PFSK-1 (cell line): Measurements from ENCODE around the gene GTF2H1.

Experiments
- FOXP2 ChIP-seq: optimal IDR thresholded peaks from 2 replicates; pipeline ENCODE3; 2011; ENCODE audit warnings: borderline replicate concordance, control low read depth, inconsistent platforms; ENCODE audit not compliant: insufficient read depth; ENCODE audit errors: extremely low read length, extremely low read depth
- POLR2AphosphoS5 ChIP-seq: IDR thresholded peaks from 2 replicates; pipeline ENCODE4 v1.6.1; 2012; ENCODE audit warnings: low read depth, mild to moderate bottlenecking, control low read depth, low read length, moderate library complexity
- SIN3A ChIP-seq: IDR thresholded peaks from 2 replicates; pipeline ENCODE4 v1.6.1; 2012; ENCODE audit warnings: mild to moderate bottlenecking, low read length, moderate library complexity, borderline replicate concordance; ENCODE audit not compliant: insufficient read depth
- TAF1 ChIP-seq: IDR thresholded peaks from 2 replicates; pipeline ENCODE4 v1.6.1; 2012; ENCODE audit warnings: low read length, control low read depth, borderline replicate concordance; ENCODE audit not compliant: insufficient read depth
- TF ChIP-seq, protein P1 (sequence below), 2 experiments: IDR thresholded peaks; 2 replicates each; pipeline versions ENCODE4 v1.6.1 to v1.8.0; 2011 to 2012; ENCODE audit warnings: low read depth in 2 of 2, low read length in 2 of 2, control low read depth in 1 of 2, inconsistent platforms in 1 of 2, mild to moderate bottlenecking in 1 of 2, moderate library complexity in 1 of 2; ENCODE audit not compliant: insufficient read depth in 1 of 2

GTF2H1 gene

DNA sequence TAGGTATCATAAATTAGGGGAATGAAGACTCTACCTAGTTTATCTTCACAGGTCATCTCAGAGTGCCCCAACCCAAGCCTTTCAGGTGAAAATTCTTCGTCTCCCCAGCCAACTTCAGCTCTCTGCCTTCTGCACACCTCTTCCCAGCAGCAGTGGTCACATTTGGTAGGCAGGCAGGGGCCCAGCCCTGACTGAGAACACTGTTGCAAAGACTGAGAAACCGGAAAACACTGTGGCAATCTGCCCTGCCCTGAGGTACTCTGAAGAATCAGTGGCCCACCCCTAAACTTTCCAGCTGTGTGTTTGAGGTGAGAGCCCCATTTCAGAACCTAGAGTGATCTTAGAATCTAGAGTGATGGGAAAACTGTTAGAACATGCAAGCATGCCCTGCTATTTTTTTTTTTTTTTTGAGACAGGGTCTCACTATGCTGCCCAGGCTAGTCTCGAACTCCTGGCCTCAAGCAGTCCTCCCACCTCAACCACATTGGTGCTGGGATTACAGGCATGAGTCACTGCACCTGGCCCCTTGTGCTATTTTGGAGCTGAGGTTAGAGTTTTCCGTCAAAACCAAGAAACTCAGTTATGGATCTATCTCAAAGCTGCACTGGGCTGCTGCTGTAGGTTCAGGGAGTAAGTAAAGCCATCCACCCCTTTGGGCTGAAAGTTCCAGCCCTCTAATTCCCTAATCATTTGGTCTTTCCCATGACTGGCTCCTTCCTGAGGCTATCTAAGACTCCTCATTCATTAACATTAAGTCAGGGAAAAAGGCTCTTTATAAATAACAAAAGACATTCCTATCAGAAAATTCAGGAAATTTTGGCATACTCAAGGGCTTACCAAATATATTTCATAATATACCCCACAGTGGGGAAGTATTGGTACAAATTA lies 70.3 kb downstream of the GTF2H1 start:
- TF ChIP-seq POLR2AphosphoS5: no peak
- no peak for TF ChIP-seq FOXP2
- TF ChIP-seq SIN3A: no peak
- TF ChIP-seq, protein P1, sequence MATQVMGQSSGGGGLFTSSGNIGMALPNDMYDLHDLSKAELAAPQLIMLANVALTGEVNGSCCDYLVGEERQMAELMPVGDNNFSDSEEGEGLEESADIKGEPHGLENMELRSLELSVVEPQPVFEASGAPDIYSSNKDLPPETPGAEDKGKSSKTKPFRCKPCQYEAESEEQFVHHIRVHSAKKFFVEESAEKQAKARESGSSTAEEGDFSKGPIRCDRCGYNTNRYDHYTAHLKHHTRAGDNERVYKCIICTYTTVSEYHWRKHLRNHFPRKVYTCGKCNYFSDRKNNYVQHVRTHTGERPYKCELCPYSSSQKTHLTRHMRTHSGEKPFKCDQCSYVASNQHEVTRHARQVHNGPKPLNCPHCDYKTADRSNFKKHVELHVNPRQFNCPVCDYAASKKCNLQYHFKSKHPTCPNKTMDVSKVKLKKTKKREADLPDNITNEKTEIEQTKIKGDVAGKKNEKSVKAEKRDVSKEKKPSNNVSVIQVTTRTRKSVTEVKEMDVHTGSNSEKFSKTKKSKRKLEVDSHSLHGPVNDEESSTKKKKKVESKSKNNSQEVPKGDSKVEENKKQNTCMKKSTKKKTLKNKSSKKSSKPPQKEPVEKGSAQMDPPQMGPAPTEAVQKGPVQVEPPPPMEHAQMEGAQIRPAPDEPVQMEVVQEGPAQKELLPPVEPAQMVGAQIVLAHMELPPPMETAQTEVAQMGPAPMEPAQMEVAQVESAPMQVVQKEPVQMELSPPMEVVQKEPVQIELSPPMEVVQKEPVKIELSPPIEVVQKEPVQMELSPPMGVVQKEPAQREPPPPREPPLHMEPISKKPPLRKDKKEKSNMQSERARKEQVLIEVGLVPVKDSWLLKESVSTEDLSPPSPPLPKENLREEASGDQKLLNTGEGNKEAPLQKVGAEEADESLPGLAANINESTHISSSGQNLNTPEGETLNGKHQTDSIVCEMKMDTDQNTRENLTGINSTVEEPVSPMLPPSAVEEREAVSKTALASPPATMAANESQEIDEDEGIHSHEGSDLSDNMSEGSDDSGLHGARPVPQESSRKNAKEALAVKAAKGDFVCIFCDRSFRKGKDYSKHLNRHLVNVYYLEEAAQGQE (IDR thresholded peaks at IDR 0.05; ENCODE audit: insufficient read depth in 1 of 2, low read depth in 2 of 2, low read length in 2 of 2): no peak
- no peak for TF ChIP-seq TAF1

DNA sequence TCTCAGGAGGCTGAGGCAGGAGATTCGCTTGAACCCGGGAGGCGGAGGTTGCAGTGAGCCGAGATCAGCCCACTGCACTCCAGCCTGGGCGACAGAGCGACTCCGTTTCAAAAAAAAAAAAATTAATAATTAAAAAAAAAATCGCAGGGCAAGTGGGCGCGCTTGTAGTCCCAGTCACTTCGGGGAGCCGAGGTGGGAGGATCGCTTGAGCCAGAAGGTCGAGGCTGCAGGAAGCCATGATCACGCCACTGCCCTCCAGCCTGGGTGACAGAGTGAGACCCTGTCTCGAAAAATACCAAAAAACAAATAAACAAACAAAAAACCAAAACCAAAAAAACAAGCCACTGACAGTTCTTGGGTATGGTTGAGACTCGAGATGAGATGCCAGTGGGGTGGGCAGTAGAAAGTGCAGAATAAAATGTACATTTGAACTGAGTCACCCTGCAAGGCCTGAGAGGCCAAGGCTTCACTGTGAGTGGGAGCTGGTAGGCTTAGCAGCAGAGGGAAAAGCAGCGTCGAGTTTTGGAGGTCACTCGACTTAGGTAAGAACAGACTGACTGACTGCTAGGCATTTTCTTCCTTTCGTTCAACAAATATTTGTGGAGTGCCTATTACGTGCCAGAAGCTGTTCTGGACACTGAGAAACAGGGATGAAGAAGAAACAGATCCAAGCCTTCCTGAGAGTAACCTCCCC lies 71.4 kb downstream of the GTF2H1 start:
- no peak for TF ChIP-seq SIN3A
- TF ChIP-seq TAF1: no peak
- TF ChIP-seq, protein P1 (IDR thresholded peaks at IDR 0.05; ENCODE audit: insufficient read depth in 1 of 2, low read depth in 2 of 2, low read length in 2 of 2): no peak
- TF ChIP-seq POLR2AphosphoS5: no peak
- TF ChIP-seq FOXP2: no peak

DNA sequence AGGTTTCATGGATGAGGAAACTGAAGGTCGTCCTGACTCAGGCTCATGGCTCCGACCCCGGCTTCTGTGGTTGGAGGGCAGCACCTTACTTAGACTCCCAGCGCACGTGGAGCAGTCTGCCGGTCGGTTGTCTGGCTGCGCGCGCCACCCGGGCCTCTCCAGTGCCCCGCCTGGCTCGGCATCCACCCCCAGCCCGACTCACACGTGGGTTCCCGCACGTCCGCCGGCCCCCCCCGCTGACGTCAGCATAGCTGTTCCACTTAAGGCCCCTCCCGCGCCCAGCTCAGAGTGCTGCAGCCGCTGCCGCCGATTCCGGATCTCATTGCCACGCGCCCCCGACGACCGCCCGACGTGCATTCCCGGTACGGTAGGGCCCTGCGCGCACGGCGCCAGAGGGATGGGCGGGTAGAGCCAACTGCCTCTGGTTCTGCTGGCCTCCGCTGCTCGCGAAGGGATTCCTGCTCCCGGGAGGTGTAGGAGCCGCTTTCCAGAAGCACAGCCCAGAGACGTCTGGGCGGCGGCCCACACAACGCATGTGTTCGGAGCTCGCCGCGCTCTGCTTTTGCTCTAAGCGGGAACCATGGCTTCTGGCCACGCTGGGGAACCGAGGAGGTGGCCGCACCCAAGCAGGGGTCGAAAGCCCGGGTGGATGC lies 72.0 kb downstream of the GTF2H1 start, which contains the start of gene LDHA:
Gene LDHA, plus strand, starts transcription at position 289 of the 653 bp plus-strand sequence. CDS start 2,280 bp downstream, outside the sequence.
- TF ChIP-seq SIN3A (peak; percentile 85; the same call in 1 of the 2 replicates), FOXP2 (peak; percentile 93), TAF1 (peak; percentile 96), POLR2AphosphoS5 (peak; percentile 99)
- TF ChIP-seq, protein P1 (IDR thresholded peaks at IDR 0.05; ENCODE audit: insufficient read depth in 1 of 2, low read depth in 2 of 2, low read length in 2 of 2): peak in 1 of 2 experiments; percentile 43; a peak in 1 of 4 replicates

DNA sequence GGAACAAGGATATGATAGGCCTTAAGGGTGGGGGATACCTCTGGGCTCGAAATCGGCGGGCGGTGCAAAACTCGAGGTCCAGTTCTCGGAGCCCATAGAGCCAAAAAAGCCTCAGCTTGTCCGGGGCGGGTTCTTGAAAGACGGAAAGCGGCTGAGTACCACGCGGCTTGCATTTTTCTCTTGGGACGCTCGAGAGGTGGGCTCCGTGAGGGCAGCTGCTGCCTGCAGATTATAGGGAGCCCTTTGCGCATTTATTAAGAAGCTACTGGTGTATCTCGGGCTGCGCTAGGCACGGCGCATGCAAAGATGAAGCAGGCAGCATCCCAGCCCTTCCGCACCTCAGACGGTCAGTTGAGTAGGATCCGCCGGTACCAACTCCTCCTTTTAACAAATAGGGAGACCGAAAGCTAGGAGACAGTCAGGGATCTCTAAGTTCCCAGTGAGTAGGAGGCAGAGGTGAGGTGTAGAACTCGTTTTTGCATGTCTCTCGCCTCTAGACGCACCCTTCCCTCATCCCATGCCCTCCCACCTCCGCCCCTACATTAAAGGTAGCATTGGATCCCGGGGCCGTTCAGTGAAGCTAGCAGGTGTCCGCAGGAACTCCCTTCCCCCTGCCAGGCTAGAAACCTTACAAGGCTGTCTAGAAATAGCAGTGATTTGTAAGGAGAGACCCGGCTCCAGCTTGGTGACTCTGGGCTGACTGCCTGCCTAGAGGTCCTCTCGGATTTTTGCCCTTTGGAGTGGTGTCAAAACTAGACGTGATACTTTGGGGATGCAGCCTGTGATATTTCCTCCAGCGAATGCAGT lies 72.8 kb downstream of the GTF2H1 start:
- TF ChIP-seq SIN3A (peak; percentile 81; the same call in 1 of the 2 replicates), TAF1 (0 out of 2 replicates have a peak, but pooled peaks have one; percentile 36), FOXP2 (no peak), POLR2AphosphoS5 (no peak)
- TF ChIP-seq, protein P1 (IDR thresholded peaks at IDR 0.05; ENCODE audit: insufficient read depth in 1 of 2, low read depth in 2 of 2, low read length in 2 of 2): no peak
